GM18868 (cell line): ENCODE results near the gene PUDP.
"Not testable (repeated sequence)": the region's sequence is repeated elsewhere in the genome, so short reads cannot be mapped to it uniquely, and the experiment has no call there.

Experiments
- ATAC-seq: cut with Tn5 transposase; IDR thresholded peaks from one replicate; pipeline ENCODE4 v1.9.1; 2021; ENCODE audit warnings: mild to moderate bottlenecking, moderate library complexity; ENCODE audit not compliant: unreplicated experiment

Gene PUDP

GRCh38 chrX:7045238-7045955 lies 102.6 kb downstream of the PUDP start:
- no peak for ATAC-seq

GRCh38 chrX:7043796-7044433 lies 104.0 kb downstream of the PUDP start:
- ATAC-seq = not testable (repeated sequence)

DNA sequence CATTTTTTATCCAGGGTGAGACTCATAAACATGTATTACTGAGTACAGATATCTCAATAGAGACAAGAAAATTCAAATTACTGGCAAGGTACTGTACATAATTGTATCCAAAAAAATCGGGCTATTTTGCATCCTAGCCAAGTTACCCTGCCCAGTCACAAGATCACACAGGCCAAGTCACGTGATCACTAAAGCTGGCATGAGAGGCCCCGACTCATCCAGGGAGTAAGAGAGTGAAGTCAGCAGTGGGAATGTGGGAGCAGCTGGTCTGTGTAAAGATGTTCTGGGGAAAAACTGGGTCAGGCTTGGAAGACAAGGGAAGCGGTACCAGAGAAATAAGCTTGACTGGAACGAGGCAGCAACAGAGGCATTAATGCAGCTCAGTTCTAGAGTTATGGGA lies 119.7 kb downstream of the PUDP start:
- ATAC-seq = no peak

DNA sequence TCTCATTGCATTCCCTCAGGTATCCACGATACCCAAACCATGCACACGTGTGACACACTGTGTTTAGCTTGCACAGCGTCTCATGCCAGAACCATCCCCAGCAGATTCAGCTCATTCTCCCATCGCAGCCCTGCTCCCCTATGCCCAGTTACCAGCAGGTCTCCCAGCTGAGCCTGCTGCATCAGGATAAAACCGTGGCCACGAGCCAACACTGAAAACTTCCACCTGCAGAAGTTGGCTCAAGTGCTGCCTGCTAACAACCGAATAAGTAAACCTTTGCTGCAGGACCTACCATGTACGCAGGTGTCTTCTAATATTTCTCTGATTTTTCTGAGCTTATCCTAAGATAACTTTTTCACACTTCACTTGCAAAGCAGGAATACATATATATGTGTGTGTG lies 120.9 kb downstream of the PUDP start:
- ATAC-seq = no peak

DNA sequence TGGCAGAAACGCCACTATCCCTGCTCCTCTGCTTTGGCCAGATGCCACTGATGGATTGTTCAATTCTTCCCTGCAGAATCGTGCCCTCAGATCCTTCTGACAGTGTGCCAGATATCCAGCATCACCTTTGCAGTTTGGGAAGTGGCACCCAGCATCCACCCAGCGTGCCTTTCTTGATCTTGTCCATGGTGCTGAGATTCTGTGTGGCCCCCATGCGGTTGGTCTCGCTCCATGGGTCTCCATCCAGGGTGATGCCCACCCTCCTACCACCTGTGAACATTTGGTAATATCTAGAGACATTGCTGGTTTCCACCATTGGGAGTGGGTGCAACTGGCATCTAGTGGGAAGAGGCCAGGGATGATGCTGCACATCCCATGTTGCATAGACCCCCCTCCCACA lies 121.6 kb downstream of the PUDP start:
- not testable (repeated sequence) for ATAC-seq

- ATAC-seq = no peak
Observed at GRCh38 chrX:7025471-7025870, 122.5 kb downstream of the PUDP start.

GRCh38 chrX:7024850-7025249 lies 123.1 kb downstream of the PUDP start:
- no peak for ATAC-seq

DNA sequence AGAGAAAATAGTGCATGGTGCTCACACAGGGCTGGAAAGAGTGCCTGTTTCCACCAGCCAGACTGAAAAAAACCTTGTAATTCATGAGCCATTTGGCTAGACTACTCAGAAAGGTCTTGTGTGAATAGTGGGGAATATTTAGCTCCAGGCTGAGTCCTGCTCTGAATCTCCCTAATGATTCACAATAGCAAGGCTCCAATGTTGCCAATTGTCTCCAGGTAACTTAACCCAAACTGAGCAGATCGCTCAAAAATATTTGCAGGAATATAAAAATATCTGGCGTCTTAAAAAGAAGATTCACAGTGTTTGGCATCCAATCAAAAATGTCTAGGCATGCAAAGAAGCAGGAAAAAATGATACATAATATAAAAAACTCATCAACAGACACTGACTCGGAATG lies 125.0 kb downstream of the PUDP start:
- ATAC-seq = not testable (repeated sequence)

DNA sequence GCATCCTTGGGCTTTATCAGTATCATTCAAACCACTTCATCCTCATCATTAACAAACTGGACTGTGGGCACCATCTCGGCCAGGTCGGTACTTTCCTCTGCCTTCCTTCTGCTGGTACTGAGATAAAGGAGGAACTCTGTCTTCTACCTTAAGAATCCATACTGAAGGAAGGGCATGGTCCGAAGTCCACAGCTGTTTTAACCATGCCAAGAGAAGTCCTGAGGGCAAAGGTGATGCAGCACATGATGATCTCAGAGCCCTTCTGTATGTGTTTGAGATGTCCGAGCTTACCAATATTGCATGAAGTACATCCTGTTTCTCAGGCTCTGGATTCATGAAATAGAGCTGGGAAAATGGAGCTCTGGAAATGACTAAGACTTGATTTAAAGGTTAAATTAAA lies 126.0 kb downstream of the PUDP start:
- ATAC-seq = no peak

GRCh38 chrX:7019555-7019954 lies 128.4 kb downstream of the PUDP start:
- ATAC-seq = no peak

DNA sequence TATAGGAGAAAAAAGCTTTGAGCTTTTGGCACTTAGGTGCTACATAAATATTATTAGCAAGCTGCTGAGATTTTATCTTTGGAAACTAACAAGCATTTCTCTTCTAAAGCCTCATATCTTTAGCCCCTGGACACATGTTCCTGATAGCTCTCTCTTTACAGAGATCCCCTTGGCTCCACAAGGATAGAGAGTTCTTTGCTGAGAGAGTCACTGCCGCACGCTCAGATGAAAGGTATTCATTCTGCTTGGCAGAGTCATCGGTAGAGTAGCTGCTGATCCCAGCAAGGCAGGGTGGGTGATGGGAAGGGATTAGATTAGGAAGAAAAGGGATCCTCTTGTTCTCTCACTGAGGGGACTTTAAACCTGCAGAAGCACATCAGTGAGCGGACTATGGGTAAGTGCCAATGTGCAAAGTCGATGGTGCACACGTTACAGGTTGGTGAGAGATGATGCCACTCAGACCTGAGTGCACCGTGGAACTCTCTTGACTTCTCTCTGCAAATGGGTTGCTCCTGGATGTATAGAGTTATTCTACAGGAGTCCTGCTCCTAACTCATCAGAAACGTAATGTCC lies 135.6 kb downstream of the PUDP start:
- ATAC-seq = not testable (repeated sequence)

- not testable (repeated sequence) for ATAC-seq
Observed at GRCh38 chrX:7010897-7011296, 137.1 kb downstream of the PUDP start.

DNA sequence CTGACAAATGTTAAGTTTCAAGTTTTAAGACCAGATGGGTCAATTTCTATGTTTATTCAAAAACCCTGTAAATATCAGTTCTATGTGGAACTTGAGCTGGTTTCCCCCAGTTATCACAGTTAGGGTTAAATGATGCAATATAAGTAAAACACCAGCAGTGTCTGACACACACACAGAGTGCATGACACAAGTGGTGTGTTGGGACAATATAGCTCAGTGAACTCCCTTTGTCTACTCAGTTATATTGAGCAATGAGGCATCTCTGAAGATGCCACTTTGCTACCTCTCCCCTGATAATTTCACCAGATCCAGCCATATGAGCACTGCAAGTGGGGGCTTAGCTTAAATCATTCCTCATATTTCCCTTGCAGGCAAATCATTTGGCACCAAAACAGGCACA lies 140.6 kb downstream of the PUDP start:
- ATAC-seq = not testable (repeated sequence)
